Neural cell (in vitro differentiated cells): ENCODE results near the gene ZNF428.

Experiments used
- CTCF ChIP-seq: fragments of 450-650 bp; IDR thresholded peaks from 2 replicates; pipeline ENCODE4 v1.5.1; 2014; ENCODE audit warnings: antibody characterized with exemption, mild to moderate bottlenecking, moderate library complexity; ENCODE audit not compliant: poor library complexity, severe bottlenecking
- EP300 ChIP-seq: fragments of 450-650 bp; conservative IDR thresholded peaks from 2 replicates; pipeline ENCODE4 v1.6.1; 2014; ENCODE audit warnings: antibody characterized with exemption, mild to moderate bottlenecking, moderate library complexity; ENCODE audit not compliant: poor library complexity, severe bottlenecking
- EZH2 ChIP-seq: fragments of 200-600, 300-800 bp; shearing (Covaris generic), sonication (generic); IDR thresholded peaks from 2 replicates; pipeline ENCODE4 v1.6.1; 2014; ENCODE audit warnings: antibody characterized with exemption, low read length, borderline replicate concordance, mild to moderate bottlenecking; ENCODE audit not compliant: insufficient read depth, poor library complexity, severe bottlenecking
- POLR2AphosphoS5 ChIP-seq: IDR thresholded peaks from 2 replicates; pipeline ENCODE4 v1.6.1; 2012
- RAD21 ChIP-seq: fragments of 450-650 bp; conservative IDR thresholded peaks from 2 replicates; pipeline ENCODE4 v1.6.1; 2014; ENCODE audit warnings: antibody characterized with exemption, mild to moderate bottlenecking, moderate library complexity
- REST ChIP-seq: IDR thresholded peaks from 2 replicates; pipeline ENCODE4 v1.6.1; 2012; ENCODE audit warnings: borderline replicate concordance
- SMC3 ChIP-seq: fragments of 450-650 bp; conservative IDR thresholded peaks from 2 replicates; pipeline ENCODE4 v1.6.1; 2014; ENCODE audit warnings: antibody characterized with exemption, mild to moderate bottlenecking, moderate library complexity; ENCODE audit not compliant: poor library complexity
- TAF1 ChIP-seq: IDR thresholded peaks from 2 replicates; pipeline ENCODE4 v1.6.1; 2012; ENCODE audit warnings: low read depth

- TF ChIP-seq CTCF: no peak
- no peak for TF ChIP-seq EZH2
- peak; percentile 59 for TF ChIP-seq EP300
- TF ChIP-seq SMC3: peak; percentile 44
- peak; percentile 73 for TF ChIP-seq REST
- TF ChIP-seq TAF1: peak; percentile 61
- TF ChIP-seq POLR2AphosphoS5: peak; percentile 90
- peak; percentile 26 for TF ChIP-seq RAD21
Observed at GRCh38 chr19:43575156-43575950, 44.1 kb downstream of the ZNF428 start, which contains the start of the genes PINLYP and XRCC1.
